ENCODE data around the gene CHI3L1.

- TF ChIP-seq, protein P1, sequence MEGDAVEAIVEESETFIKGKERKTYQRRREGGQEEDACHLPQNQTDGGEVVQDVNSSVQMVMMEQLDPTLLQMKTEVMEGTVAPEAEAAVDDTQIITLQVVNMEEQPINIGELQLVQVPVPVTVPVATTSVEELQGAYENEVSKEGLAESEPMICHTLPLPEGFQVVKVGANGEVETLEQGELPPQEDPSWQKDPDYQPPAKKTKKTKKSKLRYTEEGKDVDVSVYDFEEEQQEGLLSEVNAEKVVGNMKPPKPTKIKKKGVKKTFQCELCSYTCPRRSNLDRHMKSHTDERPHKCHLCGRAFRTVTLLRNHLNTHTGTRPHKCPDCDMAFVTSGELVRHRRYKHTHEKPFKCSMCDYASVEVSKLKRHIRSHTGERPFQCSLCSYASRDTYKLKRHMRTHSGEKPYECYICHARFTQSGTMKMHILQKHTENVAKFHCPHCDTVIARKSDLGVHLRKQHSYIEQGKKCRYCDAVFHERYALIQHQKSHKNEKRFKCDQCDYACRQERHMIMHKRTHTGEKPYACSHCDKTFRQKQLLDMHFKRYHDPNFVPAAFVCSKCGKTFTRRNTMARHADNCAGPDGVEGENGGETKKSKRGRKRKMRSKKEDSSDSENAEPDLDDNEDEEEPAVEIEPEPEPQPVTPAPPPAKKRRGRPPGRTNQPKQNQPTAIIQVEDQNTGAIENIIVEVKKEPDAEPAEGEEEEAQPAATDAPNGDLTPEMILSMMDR (conservative IDR thresholded peaks at IDR 0.05; ENCODE audit: low read length), result peak; percentile 48
- no peak for TF ChIP-seq EZH2phosphoT487 (IDR thresholded peaks at IDR 0.05; ENCODE audit: borderline replicate concordance, low read depth, low read length)
Measured at GRCh38 chr1:203217139-203217655, 30.7 kb upstream of the CHI3L1 start.
